HG03060 (cell line): ENCODE measurements around the gene PCID2.
A peak's percentile ranks its signal among the peaks of the same experiment; 100 is the strongest.

Experiments used
- ATAC-seq: cut with Tn5 transposase; IDR thresholded peaks from one replicate; pipeline ENCODE4 v1.9.1; 2021; ENCODE audit warnings: low read depth, moderate number of reproducible peaks; ENCODE audit not compliant: unreplicated experiment

PCID2 gene

DNA sequence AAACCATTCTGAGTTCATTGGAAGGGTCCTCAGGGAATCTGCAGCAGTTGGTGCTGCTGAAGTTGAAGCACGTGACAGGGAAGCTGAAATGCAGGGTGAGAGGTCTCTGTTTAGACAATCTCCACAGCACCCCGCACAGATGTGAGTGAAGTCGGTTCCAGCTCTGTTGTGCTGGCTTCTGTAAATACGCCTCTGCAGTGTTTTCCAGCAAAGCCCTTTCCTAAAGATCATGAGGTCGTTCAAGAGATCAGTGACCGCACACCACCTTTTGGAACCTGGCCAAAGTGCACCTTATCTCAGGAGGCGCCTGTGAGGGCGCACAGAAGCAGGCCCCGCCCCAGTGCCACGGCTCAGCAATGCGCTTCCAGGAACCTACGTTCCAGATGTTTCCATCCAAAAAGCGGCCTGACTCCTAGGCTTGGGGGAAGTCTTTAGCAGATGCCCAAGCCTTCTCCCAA lies 11.7 kb upstream of the PCID2 start:
- ATAC-seq, result no peak

DNA sequence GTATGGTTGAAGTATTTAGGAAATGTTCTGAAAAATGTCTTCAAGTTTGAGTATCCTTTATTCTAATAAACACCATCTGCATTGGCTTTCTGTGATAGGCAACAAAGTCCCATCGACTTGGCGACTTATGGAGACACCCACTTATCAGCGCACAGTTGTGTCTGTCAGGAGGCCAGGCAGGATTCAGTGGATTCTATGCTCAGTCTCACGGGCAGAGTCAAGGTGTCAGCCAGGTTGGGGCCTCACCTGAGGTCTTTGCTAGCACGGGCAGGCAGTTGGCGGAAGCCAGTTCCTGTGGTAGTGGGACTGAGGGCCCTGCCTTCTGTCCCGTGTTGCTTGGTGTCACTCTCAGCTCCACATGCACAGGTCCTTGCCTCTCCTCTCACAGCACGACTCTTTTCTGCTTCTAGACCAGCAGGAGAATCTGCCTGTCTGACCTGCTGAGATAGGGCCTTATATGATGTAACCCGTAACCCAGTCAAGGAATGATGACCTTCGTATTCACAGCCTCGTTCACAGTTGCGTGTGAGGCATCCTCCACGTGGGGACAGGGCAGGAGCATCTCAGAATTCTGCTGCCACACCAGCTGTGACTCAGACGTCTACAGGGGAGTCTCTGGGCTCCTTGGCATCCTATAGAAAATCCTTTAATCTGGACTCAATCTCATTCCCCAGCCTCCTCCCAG lies 10.9 kb upstream of the PCID2 start:
- ATAC-seq, result no peak

DNA sequence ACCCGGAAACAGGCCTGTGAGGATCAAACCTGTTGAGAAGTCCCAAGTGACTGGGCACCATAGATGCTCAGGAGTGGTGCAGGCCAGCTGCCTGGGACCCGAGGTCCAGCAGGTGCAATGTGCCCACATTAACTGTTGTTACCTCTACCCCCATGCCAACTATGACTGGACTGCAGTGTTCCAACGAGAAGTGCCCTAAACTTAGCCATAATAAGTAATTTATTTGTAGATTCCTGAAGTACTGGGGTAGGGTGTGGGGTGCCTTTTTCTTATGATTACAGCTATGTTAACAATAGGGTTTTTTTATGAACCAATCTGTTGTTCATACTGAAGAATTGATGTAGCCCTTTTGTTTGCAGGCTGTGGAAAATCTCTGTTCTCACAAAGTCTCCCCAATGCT lies 10.1 kb upstream of the PCID2 start:
- no peak for ATAC-seq

- no peak for ATAC-seq
Observed at GRCh38 chr13:113216254-113217048, 8.0 kb upstream of the PCID2 start.

DNA sequence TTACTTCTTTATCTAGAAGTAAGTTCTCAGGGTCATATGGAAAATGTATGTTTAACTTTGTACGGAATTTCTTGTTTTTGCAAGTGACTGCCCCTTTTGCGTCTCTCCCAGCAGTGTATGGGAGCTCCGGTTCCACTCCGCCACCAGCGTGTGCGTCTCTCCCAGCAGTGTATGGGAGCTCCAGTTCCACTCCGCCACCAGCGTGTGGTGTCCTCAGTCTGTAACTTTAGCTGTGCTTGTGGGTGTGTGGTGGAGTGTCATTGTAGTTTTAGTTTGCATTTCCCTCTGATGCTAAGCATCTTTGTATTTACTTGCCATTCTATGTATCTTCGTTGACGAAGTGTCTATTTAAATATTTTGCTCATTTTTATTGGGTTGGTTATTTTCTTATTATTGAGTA lies 3.3 kb upstream of the PCID2 start:
- no peak for ATAC-seq

DNA sequence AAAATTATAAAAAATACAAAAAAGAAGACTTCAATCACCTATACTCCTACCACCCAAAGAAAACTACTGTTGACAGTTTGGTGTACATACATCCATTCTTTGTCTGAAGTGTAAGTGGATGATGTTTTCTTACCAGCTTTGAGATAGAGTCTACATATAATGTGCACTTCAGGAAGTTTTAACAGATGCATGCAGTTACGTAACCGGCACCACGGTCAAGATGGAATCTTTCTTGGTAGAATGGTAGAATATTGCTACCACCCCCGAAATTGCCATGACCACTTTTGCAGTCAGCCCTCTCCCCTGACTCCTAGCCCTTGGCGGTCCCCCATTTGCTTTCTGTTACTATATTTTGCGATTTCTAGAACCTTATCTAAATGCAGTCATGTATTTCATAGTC lies 2.4 kb upstream of the PCID2 start:
- ATAC-seq, result no peak

GRCh38 chr13:113209759-113210421 lies 1.4 kb upstream of the PCID2 start:
- no peak for ATAC-seq

- peak; percentile 7 for ATAC-seq
Observed at GRCh38 chr13:113209336-113209758, 878 bp upstream of the PCID2 start, which contains the start of gene CUL4A. CUL4A (plus strand) TSS chr13:113209613; CDS start chr13:113209628, 15 bp downstream.

DNA sequence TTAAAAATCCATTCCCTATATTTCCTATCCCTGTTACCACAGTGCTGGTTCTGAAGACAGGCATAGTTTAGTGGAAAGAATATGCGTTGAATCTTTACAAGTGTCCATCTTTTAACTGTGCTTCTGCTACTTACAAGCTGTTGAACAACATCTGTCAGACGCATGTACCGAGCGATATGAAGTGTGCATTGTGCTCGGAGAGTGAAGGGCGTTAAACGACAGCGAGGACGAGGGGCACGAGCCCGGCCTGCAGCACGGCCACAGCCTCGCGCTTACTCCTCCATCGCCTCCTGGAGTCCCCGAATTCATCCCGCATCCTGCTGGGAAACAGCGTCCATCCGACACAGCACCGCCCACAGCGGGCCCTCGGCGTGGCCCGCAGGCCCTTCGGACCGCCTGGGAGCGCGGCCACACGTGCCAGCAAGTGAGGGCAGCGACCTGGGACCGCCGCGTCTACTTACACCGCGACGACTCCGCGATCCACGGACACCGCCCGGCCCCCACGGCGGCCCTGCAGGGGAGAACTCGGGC lies 514 bp downstream of the PCID2 start:
- ATAC-seq, result peak; percentile 3

DNA sequence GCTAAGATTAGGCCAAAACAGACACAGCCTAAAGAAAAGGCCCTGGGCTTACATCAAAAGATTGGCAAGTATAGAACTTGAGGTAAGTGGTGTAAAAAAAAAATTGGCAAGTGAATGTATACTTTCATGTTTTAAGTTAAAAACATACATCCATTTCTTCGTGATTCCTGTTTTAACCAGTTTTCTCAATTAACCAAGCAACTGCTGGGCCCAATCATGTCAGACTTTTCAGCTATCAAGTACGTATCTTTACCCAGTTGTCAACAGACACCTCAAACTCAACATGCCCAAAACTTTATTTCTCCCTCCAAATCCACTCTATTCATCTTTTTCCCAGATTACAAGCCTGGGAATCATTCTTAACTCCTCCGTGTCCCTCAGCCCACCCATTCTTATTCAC lies 1.0 kb downstream of the PCID2 start:
- no peak for ATAC-seq

GRCh38 chr13:113205428-113205931 lies 3.0 kb downstream of the PCID2 start:
- ATAC-seq, result no peak

DNA sequence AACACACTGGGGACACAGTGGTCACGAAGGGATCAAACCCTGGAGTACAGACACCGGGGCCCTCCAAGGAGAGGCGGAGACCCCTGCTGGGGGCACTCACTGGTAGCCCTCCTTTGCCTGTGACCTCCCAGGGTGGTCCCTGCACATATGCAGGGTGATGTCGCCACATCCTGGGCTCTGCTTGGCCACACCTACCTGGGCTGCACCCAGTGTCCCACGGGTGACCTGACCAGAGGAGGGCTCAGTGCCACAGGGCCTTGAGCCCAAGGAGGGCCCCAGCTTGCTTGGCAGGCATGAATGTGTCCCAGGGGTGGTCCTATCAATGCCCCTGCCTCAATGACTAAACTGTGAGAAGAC lies 4.1 kb downstream of the PCID2 start:
- no peak for ATAC-seq

GRCh38 chr13:113203507-113204377 lies 4.7 kb downstream of the PCID2 start:
- no peak for ATAC-seq

DNA sequence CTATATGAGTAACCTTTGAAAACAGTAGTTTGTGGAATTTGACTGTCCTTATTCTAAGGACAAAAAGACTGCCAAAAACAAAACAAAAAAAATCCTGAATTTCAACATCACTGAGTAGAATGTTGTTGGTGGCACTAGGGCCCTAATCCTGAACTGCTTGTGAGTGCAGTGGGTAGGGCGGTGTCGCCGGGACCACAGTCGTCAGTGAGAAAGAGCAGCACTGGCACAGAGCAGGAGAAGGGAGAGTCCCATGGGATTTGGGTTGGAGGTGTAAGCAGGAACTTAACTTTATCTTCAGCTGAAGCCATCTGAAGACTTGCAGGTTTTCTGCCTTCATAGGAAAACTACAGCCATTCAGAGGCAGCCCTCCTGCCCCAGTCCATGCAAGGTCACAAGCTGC lies 5.6 kb downstream of the PCID2 start:
- ATAC-seq, result no peak

DNA sequence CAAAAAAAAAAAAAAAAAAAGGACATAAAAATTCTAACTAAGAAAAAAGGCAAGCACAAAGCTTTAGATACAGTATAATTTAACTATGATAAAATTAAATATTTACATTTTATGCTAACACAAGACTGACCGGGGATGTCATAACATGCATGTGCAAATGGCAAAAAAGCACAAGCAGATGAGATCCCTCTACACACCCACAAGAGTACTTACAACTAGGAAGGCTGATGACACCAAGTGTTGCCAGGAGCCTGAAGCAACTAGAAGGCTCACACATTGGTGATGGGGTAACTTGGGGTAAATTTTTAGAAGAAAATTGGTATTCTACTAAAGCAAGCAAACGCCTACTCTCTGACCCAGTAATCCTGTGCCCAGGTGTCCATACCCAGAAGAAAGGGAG lies 6.7 kb downstream of the PCID2 start:
- ATAC-seq, result no peak

- ATAC-seq, result no peak
Observed at GRCh38 chr13:113196970-113197737, 11.3 kb downstream of the PCID2 start.

GRCh38 chr13:113195360-113195759 lies 13.1 kb downstream of the PCID2 start:
- ATAC-seq, result no peak

DNA sequence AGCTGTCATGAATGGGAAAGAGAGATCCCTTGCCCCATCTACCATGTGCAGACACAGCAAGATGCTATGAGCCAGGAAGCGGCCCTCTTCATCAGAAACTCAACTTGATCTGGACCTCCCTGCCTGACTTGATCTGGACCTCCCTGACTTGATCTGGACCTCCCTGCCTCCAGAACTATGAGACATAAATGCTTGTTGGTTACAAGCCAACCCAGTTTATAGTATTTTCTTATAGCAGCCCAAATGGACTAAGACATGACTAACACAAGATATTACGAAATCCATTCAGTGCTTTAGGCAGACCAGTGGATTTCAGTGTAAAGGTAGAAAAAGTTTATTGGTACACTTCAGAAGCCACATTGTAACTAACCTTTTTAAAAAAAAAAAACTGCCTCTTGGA lies 15.6 kb downstream of the PCID2 start:
- no peak for ATAC-seq

DNA sequence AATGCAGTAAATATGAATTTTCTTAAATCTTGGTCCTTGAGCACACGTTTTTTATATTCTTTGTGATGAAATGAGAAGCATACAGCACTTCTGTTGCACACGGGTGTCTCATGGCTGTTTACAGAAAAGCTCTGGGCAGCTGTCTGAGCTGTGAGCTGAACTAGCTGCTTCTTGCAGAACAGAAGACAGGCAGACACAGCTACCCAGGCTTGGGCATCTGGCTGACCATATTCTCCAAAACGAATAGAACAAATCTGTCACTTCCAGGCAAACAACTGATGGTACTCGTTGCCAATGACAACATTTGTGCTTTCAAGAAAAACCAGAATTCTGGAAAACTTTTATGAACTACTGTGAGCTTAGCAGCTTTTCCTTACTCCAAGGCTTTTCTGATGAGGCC lies 16.2 kb downstream of the PCID2 start:
- ATAC-seq, result no peak
